GM19351 (cell line): ENCODE results near the gene EIF1AD.
A peak's percentile ranks its signal among the peaks of the same experiment; 100 is the strongest.
"Not testable (repeated sequence)": the region's sequence is repeated elsewhere in the genome, so short reads cannot be mapped to it uniquely, and the experiment has no call there.

Experiments used
- ATAC-seq: cut with Tn5 transposase; IDR thresholded peaks from one replicate; pipeline ENCODE4 v1.9.1; 2021; ENCODE audit warnings: mild to moderate bottlenecking, moderate library complexity; ENCODE audit not compliant: unreplicated experiment

Gene EIF1AD

DNA sequence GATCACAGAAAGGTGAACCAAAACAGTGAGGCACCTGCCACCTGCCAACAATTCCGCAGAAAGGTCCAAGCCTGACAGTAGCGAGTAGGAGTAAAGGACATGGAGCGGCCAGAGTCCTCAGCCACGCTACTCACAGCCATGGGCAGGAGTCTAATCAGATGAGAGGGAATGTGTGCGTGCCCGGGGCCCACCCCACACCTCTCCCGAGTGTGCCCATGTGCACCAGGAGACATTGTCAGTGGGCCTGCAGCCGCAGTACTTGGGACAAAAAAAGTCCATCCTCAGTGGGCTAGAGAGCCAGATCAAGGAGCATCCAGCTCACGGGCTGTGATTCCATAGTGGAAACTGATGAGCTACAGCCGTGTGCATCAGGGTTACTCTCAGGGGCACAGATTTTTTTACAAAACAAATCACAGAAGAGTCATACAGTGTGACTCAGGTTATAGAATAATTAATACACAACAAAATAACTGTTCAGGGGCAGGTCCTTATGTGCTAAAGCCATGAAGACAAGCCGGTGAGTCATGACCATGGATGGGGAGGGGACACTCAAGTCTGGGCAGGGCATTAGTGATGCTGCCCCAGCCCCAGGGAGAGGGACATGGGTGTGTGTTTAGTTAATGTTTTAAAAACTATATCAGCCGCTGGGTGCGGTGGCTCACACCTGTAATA, 28.4 kb downstream of the EIF1AD start:
- ATAC-seq: no peak

DNA sequence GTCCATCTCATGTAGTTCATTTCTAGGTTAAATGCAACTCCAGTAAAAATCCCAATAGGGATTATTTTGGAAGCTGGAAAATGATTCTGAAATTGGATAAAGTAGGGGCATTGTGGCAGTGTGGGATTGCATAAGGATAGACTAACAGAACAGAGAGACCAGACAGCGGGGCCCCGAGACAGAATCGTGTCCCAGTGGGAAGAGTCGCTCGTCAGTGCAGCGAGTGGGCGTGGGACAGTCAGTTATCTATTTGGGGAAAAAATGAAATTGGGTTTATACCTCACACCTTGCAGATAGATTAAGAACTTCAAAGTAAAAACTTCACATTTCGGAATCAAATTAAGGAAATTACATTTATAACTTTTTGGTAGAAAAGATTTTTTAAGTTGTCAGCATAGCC, 29.8 kb downstream of the EIF1AD start:
- no peak for ATAC-seq

DNA sequence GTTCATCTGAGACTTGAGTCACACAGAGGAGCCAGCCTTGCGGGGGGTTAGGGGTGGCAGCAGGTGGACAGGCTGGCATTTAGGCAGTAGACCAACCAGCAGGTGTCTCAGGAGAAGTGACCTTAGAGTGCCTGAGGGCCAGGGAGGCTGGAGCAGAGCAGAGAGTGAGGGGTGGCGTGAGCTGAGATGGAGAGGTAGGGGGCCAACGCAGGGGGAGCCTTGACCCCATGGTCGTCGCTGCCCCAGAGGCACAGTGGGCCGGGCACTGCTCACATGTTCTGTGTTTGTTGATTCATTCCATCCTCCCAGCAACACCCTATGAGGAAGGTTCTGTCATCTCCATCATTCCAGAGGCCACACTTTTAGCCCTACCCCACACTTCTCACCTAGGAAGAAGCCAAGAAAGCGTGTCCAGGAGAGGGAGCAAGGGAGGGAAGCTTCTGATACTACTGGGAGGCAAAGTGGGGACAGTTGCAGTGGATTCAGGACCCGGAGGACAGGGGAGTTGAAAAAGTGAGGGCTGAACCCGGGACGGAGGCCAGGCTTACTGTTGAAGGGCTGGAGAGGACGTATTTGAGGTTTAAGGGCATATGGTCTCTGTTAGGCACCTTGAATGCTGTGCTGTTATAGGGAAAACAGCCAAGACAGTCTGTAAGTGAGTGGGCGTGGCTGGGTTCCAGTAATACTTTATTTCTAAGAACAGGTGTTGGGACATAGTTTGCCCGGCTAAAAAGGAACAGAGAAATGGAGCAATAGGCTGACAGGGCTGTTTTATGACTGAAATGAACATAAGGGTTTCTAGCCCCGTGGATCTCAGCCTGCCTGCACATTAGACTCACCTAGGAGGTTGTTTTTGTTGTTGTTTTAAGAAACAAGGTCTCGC, 33.1 kb downstream of the EIF1AD start:
- no peak for ATAC-seq

DNA sequence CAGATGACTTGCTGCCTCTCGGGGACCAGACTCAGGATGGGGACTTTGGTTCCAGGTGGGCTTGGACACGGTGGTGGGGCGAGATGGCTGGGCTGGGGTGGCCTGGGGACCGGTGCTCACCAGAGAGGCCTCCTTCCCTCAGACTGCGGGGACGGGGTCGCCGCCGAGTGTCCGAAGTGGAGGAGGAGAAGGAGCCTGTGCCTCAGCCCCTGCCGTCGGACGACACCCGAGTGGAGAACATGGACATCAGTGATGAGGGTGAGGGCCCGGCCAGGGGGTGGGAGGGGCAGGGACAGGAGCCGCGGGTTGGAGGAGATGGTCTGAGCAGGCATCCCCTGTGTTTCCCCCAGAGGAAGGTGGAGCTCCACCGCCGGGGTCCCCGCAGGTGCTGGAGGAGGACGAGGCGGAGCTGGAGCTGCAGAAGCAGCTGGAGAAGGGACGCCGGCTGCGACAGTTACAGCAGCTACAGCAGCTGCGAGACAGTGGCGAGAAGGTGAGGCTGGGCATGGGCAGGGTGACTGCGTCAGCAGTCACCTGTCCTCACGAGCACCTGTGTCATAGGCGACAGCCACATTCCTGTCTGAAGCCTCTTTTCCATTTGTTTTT, 34.5 kb downstream of the EIF1AD start:
- ATAC-seq: no peak

DNA sequence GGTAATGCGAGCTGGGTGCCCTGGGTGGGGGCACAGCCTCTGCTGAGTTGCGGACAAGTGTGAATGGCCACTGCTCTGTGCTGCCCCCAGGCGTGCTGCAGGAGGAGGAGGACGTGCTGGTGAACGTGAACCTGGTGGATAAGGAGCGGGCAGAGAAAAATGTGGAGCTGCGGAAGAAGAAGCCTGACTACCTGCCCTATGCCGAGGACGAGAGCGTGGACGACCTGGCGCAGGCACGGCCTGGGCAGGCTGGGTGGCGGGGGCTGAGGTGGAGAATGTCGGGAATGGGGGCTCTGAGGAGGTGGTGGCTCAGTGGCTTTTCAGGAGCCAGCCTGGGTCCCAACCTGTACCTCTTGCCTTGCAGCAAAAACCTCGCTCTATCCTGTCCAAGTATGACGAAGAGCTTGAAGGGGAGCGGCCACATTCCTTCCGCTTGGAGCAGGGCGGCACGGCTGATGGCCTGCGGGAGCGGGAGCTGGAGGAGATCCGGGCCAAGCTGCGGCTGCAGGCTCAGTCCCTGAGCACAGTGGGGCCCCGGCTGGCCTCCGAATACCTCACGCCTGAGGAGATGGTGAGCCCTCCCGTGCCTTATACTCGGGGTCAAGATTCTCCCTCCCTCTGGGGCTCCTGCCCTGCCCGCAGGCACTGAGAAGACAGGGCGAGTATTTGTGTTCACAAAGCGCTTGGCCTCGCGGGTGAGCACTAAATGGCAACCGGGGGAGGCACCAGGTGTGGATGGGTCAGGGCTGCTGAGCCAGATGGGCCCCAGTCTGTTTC, 35.8 kb downstream of the EIF1AD start:
- ATAC-seq: no peak

DNA sequence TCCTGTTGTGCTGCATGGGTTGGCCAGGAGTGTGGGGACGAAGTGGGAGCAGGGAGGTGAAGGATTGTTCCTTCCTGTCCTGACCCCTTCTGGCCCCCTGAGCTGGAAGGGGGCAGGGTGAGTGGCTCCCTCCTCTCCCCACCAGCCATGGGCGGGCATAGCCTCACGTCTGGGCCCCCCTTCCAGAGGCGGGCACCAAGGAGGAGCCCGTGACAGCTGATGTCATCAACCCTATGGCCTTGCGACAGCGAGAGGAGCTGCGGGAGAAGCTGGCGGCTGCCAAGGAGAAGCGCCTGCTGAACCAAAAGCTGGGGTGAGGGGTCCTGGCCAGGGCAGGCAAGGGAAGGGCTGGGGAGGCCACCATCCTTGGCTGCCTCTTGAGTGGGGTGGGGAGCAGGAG, 37.1 kb downstream of the EIF1AD start:
- ATAC-seq: no peak

DNA sequence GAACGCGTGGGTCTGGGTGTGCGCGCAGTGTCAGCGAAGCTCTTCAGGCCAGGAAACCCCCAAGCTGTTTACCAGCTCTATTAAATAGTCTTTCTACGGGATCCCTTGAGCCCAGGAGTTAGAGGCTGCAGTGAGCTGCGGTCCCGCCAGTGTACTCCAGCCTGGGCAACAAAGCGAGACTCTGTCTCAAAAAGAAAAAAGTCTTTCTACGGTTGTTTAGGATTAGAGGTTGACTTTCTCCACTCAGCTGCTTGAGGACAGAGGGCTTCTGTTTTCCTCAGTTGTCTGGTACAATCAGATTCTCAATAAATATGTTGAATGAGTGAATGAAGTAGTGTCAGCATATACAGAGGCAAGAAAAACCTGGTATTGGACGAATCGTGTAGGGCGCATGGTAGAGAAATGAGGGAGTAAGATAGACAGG, 39.8 kb downstream of the EIF1AD start:
- no peak for ATAC-seq

DNA sequence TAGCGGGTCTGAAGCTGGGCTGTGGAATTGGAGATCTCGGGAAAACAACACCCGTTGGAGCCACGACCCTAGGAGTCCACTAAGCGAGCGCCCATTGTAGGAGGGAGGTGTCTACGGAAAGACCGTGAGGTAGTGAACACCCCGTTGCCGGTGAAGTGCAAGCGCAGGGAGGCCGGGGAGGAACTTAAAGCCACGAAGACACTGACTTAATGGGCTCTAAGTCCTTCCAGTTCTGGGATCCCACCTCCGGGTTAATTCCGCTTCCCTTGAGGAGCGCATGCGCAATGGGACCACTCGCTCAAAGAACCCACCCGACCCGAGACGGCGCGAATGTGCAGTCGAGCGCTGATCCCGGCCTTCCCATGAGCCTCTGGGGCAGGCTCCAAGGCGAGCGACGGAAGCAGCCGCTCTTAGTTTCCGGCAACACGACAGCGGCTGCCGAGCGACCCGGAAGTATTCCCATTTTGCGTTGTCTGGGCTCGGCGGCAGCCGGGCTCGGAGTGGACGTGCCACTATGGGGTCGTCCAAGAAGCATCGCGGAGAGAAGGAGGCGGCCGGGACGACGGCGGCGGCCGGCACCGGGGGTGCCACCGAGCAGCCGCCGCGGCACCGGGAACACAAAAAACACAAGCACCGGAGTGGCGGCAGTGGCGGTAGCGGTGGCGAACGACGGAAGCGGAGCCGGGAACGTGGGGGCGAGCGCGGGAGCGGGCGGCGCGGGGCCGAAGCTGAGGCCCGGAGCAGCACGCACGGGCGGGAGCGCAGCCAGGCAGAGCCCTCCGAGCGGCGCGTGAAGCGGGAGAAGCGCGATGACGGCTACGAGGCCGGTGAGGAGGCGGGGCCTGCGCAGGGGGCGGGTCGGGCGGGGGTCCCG, 40.5 kb downstream of the EIF1AD start, which contains the start of gene SART1:
Gene SART1, plus strand, starts transcription at position 468 of the 874 bp plus-strand sequence. Its CDS starts 47 bp downstream, at position 515.
- ATAC-seq: peak; percentile 87

DNA sequence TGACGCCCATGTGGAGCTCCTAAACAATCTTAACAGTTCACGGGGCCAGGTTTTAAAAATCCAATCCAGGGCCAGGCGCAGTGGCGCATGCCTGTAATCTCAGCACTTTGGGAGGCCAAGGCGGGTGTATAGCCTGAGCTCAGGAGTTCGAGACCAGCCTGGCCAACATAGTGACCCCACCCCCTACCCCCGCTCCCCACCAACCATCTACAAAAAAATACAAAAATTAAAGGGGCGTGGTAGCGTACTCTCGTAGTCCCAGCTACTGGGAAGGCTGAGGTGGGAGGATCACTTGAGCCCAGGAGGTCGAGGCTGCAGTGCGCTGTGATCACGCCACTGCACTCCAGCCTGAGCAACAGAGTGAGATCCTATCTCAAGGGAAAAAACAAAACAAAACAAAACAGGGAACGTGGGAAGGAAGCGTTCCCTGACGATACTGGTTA, 41.1 kb downstream of the EIF1AD start:
- no peak for ATAC-seq

DNA sequence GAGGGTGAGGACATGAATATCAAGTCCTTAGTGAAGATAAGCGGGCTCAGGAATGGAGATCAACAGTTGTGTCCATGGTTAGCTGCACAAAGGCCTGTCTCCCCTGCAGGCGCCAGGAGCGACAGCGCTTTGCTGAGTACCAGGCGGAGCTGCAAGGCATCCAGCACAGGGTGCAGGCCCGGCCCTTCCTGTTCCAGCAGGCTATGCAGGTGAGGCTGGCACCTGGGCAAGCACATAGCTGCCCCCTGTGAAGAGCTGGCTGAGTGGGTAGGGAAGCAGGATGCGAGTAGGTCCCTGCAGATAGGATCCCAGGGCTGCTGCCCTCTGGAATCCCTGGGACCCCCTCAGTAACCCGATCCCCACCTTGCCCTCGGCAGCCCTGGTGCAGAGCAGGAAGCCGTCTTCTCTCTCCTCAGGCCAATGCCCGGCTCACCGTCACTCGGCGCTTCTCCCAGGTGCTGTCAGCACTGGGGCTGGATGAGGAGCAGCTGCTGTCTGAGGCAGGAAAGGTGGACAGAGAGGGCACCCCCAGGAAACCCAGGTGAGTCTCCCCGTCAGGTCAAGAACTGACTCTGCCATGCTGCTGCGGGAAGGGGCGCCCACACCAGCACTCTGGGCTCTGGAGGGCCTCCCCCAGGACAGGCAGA, 43.1 kb downstream of the EIF1AD start:
- no peak for ATAC-seq

DNA sequence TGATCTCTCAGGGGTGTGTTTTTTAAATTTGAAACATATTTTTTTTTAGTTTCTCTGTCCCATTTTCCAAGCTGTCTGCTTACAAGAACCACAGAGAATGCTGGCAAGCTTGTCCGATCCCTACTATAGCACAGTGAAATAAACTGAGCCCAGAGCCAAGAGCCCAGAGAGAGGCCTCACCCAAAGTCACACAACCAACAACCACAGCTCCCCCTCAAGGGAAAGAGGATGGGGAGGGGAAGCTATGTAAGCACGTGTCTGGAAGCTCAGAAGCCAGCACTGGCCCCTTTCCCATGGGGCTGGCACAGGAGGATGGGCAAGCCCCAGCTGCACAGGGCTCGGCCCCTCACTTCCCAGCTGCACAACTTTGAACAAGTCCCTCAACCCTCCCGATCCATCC, 43.7 kb downstream of the EIF1AD start:
- no peak for ATAC-seq

DNA sequence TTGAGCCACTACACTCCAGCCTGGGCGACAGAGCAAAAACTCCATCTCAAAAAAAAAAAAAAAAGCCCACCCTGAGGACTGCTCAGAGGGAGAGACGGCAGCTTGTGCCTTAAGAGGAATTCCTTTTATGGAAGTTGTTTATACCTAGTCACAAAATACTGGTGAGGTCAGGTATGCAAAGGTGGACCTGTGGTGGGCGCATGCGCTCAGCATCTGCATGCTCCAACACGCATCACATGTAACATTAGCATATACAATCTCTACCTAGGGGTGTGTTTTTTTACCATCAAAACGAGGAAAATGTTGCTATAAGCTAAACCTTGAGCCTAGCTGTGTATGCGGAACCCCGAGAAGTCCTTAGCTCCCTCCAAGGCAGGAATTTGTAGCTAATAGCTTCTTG, 47.2 kb downstream of the EIF1AD start:
- ATAC-seq: no peak

DNA sequence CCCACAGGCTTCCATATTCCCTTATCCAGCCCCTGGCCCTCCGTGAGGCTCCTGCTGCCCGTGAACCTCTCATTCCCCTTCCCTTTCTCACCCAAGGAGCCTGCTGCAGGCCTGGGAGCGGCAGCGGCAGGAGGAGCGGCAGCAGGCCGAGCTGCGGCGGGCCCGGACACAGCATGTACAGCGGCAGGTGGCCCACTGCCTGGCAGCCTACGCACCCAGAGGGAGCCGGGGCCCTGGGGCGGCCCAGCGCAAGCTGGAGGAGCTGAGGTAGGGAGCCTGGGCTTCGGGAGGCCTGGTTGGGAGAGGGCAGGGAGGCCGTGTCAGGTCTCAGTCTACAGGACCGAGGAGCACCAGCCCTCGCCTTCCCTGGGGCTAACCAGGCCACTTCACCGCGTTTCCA, 48.5 kb downstream of the EIF1AD start:
- ATAC-seq: no peak

DNA sequence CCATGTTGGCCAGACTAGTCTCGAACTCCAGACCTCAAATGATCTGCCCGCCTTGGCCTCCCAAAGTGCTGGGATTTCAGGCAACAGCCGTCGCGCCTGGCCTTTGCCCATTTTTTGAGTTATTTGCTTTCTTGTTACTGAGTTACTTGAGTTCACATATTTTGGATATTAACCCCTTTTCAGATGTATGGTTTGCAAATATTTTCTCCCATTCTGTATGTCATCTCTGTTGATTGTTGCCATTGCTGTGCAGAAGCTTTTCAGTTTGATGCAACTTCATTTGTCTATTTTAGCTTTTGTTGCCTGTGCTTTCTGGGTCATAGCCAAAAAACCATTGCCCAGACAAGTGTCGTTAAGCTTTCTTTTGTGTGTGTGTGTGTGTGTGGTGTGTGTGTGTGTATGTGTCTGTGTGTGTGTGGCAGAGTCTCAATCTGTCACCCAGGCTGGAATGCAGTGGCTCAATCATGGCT, 49.9 kb downstream of the EIF1AD start:
- ATAC-seq: no peak

DNA sequence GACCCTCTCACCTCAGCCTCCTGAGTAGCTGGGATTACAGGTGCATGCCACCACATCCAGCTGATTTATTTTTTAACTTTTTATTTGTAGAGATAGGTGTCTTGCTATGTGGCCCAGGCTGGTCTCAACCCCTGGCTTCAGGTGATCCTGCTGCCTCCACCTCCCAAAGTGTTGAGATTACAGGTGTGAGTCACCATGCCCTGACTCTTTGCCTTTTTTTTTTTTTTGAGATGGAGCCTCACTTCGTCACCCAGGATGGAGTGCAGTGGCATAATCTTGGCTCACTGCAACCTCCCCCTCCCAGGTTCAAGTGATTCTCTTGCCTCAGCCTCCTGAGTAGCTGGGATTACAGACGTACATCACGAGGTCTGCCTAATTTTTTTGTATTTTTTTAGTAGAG, 50.3 kb downstream of the EIF1AD start:
- not testable (repeated sequence) for ATAC-seq

DNA sequence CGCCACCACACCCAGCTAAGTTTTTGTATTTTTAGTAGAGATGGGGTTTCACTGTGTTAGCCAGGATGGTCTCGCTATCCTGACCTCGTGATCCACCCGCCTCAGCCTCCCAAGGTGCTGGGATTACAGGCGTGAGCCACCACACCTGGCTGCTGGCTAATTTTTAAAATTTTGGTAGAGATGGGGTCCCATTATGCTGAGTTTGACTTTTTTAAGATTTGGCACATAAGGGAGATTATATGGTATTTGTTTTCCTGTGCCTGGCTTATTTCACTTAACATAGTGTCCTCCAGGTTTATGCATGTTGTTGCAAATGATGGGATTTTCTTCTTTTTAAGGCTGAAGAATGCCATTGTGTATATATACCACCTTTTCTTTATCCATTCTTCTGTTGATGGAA, 51.2 kb downstream of the EIF1AD start:
- ATAC-seq: not testable (repeated sequence)

DNA sequence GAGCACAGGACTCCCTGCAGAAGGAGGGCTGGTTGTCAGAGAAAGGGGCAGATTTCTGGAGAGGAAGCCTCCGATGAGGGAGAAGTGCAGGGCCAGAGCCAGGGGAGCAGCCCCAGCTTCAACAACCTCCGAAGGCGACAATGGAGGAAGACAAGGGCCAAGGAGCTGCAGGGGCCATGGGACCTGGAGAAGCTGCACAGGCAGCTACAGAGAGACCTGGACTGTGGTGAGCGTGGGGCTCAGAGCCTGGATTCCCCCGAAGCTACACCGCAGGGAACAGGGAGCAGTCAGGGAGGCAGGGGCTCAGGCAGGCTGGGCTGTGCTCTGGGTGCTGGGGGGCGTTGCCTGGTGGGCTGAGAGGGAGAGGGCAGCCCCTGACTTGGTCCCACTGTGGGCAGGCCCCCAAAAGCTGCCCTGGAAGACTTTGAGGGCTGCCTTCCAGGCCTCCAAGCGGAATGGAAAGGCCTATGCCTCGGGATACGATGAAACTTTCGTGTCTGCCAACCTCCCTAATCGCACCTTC, 54.3 kb downstream of the EIF1AD start:
- no peak for ATAC-seq

DNA sequence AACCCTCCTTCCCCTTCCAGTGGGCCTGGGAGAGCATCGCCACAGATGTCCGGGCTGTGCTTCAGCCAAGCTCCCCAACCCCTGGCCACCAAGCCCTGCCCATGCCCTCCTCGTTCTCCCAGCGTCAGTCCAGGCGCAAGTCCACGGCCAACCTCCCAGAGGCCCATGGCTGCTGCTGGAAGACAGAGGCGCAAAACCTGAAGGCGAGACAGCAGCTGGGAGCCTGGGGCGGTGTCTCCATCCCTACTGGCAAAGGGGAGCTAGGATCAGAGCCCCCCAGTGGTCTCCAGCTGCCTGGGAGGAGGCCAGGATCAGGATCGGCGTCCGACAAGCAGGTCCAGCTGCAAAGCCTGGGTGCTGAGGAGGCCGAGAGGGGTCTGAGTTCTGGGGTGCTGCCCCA, 54.8 kb downstream of the EIF1AD start:
- ATAC-seq: no peak

DNA sequence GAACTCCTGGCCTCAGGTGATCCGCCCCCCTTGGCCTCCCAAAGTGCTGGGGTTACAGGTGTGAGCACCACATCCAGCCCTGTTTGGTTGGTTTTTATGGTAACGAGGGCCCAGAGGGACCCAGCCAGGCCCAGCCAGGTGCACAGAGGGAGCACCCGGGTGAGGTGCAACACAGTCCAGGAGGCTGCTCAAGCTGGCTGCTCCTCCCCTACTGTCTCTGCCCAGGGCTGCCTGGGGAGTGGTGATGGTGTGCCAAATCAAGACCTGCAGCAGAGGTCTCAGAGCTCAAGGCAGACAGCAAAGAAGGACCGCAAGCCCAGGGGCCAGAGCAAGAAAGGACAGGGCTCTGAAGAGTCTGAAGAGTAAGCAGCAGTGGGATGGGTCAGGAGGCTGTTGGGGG, 55.3 kb downstream of the EIF1AD start:
- ATAC-seq: no peak
